WTC11 (cell line): ENCODE data around the gene FOXP1. TPM values are rescaled to one million over a fixed set of nuclear protein-coding genes. Genes with fewer than 3 reads are reported as not detected.

Experiments
- ATAC-seq: fragments of 200-7000 bp; cut with Tn5 transposase; 2 replicates; pipeline ENCODE4 v1.10.0; 2021; ENCODE audit warnings: mild to moderate bottlenecking, moderate library complexity
- CTCF ChIA-PET: fragments of 300-600 bp; sonication (Branson Sonifier 250); formaldehyde crosslinking; loops from one replicate; lab custom pipeline; 2021; ENCODE audit warnings: antibody characterized with exemption; lab: Charles Lee
- POLR2A ChIA-PET: fragments of 350-600 bp; sonication (Branson Sonifier 250); formaldehyde crosslinking; loops from one replicate; lab custom pipeline; 2021; ENCODE audit warnings: antibody characterized with exemption; lab: Charles Lee
- DNase-seq: peaks from one replicate; pipeline ENCODE4 v3.0.0; 2021; ENCODE audit warnings: low spot score
- H3K27ac Mint-ChIP-seq: 2 replicates; pipeline ENCODE4 v1.8.0; 2021; ENCODE audit warnings: mixed read lengths
- H3K27me3 Mint-ChIP-seq: 2 replicates; pipeline ENCODE4 v1.8.0; 2021; ENCODE audit warnings: low read depth, mild to moderate bottlenecking, moderate library complexity, mixed read lengths
- H3K36me3 Mint-ChIP-seq: 2 replicates; pipeline ENCODE4 v1.8.0; 2021; ENCODE audit warnings: mixed read lengths
- H3K4me1 Mint-ChIP-seq: 2 replicates; pipeline ENCODE4 v1.8.0; 2022; ENCODE audit warnings: mixed read lengths
- H3K4me3 Mint-ChIP-seq: 2 replicates; pipeline ENCODE4 v1.8.0; 2021; ENCODE audit warnings: mild to moderate bottlenecking, moderate library complexity, mixed read lengths
- H3K9me3 Mint-ChIP-seq: 2 replicates; pipeline ENCODE4 v1.8.0; 2021; ENCODE audit warnings: mixed read lengths
- ATF1 ChIP-seq: sonication (generic); formaldehyde crosslinking; IDR thresholded peaks from 2 replicates; pipeline ENCODE4 v1.8.1; 2023; ENCODE audit warnings: mild to moderate bottlenecking, moderate library complexity, missing genetic modification reagents
- ELF4 ChIP-seq: sonication (generic); formaldehyde crosslinking; IDR thresholded peaks from 2 replicates; pipeline ENCODE4 v1.8.1; 2022; ENCODE audit warnings: low read depth, mild to moderate bottlenecking, moderate library complexity, missing genetic modification reagents
- EMX1 ChIP-seq: fragments of 250-450 bp; sonication (Bioruptor Pico); IDR thresholded peaks from 2 replicates; pipeline ENCODE4 v1.8.0; 2021; ENCODE audit warnings: mild to moderate bottlenecking
- ESRRA ChIP-seq: sonication (generic); formaldehyde crosslinking; IDR thresholded peaks from 2 replicates; pipeline ENCODE4 v1.8.1; 2022; ENCODE audit warnings: mild to moderate bottlenecking, missing genetic modification reagents, borderline replicate concordance
- KAT7 ChIP-seq: sonication (generic); formaldehyde crosslinking; IDR thresholded peaks from 2 replicates; pipeline ENCODE4 v1.8.1; 2023; ENCODE audit warnings: missing genetic modification reagents, mild to moderate bottlenecking, borderline replicate concordance
- NFE2L1 ChIP-seq: sonication (generic); formaldehyde crosslinking; IDR thresholded peaks from 2 replicates; pipeline ENCODE4 v1.8.1; 2023; ENCODE audit warnings: missing genetic modification reagents
- NR1H2 ChIP-seq: sonication (generic); formaldehyde crosslinking; IDR thresholded peaks from 2 replicates; pipeline ENCODE4 v1.9.0; 2021; ENCODE audit warnings: mild to moderate bottlenecking, moderate library complexity, missing genetic modification reagents
- OVOL2 ChIP-seq: fragments of 250-450 bp; sonication (Bioruptor Pico); IDR thresholded peaks from 2 replicates; pipeline ENCODE4 v1.9.0; 2021; ENCODE audit warnings: mild to moderate bottlenecking, borderline replicate concordance
- PRRX2 ChIP-seq: fragments of 250-450 bp; sonication (Bioruptor Pico); IDR thresholded peaks from 2 replicates; pipeline ENCODE4 v1.8.0; 2021; ENCODE audit warnings: mild to moderate bottlenecking
- SP1 ChIP-seq: sonication (generic); formaldehyde crosslinking; conservative IDR thresholded peaks from 2 replicates; pipeline ENCODE4 v1.8.1; 2022; ENCODE audit warnings: missing genetic modification reagents
- TEAD4 ChIP-seq: sonication (generic); formaldehyde crosslinking; IDR thresholded peaks from 2 replicates; pipeline ENCODE4 v1.8.0; 2022; ENCODE audit warnings: mild to moderate bottlenecking, missing genetic modification reagents
- ZBTB21 ChIP-seq: sonication (generic); formaldehyde crosslinking; IDR thresholded peaks from 2 replicates; pipeline ENCODE4 v1.8.1; 2023; ENCODE audit warnings: mild to moderate bottlenecking, missing genetic modification reagents, borderline replicate concordance
- ZNF232 ChIP-seq: sonication (generic); formaldehyde crosslinking; IDR thresholded peaks from 2 replicates; pipeline ENCODE4 v1.8.0; 2022; ENCODE audit warnings: mild to moderate bottlenecking, missing genetic modification reagents
- ZNF423 ChIP-seq: fragments of 250-450 bp; sonication (Bioruptor Pico); IDR thresholded peaks from 2 replicates; pipeline ENCODE4 v2.1.2; 2022; ENCODE audit warnings: mild to moderate bottlenecking, moderate library complexity
- ZNF671 ChIP-seq: fragments of 250-450 bp; sonication (Bioruptor Pico); IDR thresholded peaks from 2 replicates; pipeline ENCODE4 v1.8.0; 2021; ENCODE audit warnings: mild to moderate bottlenecking
- total RNA-seq: library from RNA; stranded (reverse); gene quantifications from 3 replicates; pipeline ENCODE4 v1.2.3, GENCODE V29; 2021
- TF ChIP-seq, protein P1 (sequence below): sonication (generic); formaldehyde crosslinking; IDR thresholded peaks from 2 replicates; pipeline ENCODE4 v1.8.0; 2023; ENCODE audit warnings: missing genetic modification reagents, mild to moderate bottlenecking, borderline replicate concordance
- TF ChIP-seq, protein P2 (sequence below): sonication (generic); formaldehyde crosslinking; IDR thresholded peaks from 2 replicates; pipeline ENCODE4 v1.8.1; 2022; ENCODE audit warnings: missing genetic modification reagents, borderline replicate concordance
- TF ChIP-seq, protein P3 (sequence below): sonication (generic); formaldehyde crosslinking; IDR thresholded peaks from 2 replicates; pipeline ENCODE4 v1.8.0; 2023; ENCODE audit warnings: mild to moderate bottlenecking, missing genetic modification reagents
- TF ChIP-seq, protein P4 (sequence below): sonication (generic); formaldehyde crosslinking; IDR thresholded peaks from 2 replicates; pipeline ENCODE4 v1.8.1; 2022; ENCODE audit warnings: low read depth, missing genetic modification reagents, borderline replicate concordance
- TF ChIP-seq, protein P5 (sequence below): sonication (generic); formaldehyde crosslinking; IDR thresholded peaks from 2 replicates; pipeline ENCODE4 v1.8.1; 2023; ENCODE audit warnings: mild to moderate bottlenecking, missing genetic modification reagents

The FOXP1 gene
- total RNA-seq, 1 experiment from 2014 or later, result 25.8 TPM

DNA sequence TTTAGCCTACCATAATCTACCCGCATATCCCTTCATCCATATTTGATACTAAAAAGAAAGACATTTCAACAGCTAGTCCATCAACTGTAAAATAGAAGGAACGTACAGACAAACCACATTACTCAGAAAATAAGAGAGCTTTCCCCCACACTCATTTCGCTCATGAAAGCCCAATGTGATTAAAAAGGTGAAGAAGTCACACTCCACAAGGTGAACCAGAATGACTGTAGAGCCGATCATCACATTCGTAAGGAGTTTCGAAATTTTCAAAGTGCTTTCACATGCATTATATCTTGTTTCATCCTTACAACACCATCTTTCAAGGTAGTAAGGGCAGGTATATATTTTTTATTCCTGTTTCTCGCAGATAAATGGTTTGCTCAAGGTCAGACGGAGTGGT, 225.3 kb downstream of the FOXP1 start:
- TF ChIP-seq NR1H2 (CRISPR knock-in tag) (no peak), PRRX2 (CRISPR knock-in tag) (no peak), EMX1 (no peak), ATF1 (no peak)
- Mint-ChIP-seq H3K27me3 (no peaks in the 10 kb centered on the region), H3K27ac (no peak overlapping the region), H3K4me1 (no peaks in the 10 kb centered on the region), H3K4me3 (no peak overlapping the region), H3K36me3 (no peaks in the 10 kb centered on the region), H3K9me3 (no peaks in the 10 kb centered on the region)
- ChIA-PET POLR2A (no interaction called here), CTCF (no interaction called here)
- ATAC-seq (no peak), DNase-seq (no peak)

DNA sequence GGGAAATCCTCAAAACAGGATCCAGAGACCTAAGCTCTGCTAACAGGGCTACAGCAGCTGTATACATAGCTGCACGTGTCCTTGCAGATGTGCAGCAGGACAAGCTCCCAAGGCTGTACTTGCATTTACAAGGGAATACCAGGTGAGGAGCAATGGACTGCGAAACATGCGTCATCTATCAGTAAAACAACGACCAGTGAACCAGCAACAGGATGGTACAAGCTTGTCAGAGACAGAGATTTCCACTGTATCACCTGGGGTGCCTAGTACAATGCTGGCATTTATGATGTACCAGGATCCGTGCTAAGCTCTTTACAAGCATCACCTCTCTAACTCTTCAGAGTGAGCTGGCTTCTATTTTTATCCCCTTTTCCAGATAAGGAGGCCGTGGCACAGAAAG, 227.3 kb downstream of the FOXP1 start:
- CTCF ChIA-PET, result interaction anchor here (0.6 kb wide), 2 partner anchors 155 to 355 kb away, joined by 3 to 4 read pairs; no protein-coding TSS in a partner anchor
- POLR2A ChIA-PET, result no interaction called here
- Mint-ChIP-seq H3K27me3 (no peaks in the 10 kb centered on the region), H3K4me1 (no peaks in the 10 kb centered on the region), H3K36me3 (no peaks in the 10 kb centered on the region), H3K27ac (no peak overlapping the region), H3K9me3 (no peaks in the 10 kb centered on the region), H3K4me3 (no peak overlapping the region)
- TF ChIP-seq OVOL2 (CRISPR knock-in tag) (no peak), ZBTB21 (CRISPR knock-in tag) (no peak), TEAD4 (no peak), ZNF232 (CRISPR knock-in tag) (no peak), KAT7 (CRISPR knock-in tag) (no peak), ZNF423 (no peak), NR1H2 (CRISPR knock-in tag) (no peak), EMX1 (no peak), NFE2L1 (no peak), ESRRA (CRISPR knock-in tag) (no peak), ELF4 (CRISPR knock-in tag) (no peak), ZNF671 (CRISPR knock-in tag) (no peak), SP1 (CRISPR knock-in tag) (no peak)
- TF ChIP-seq, protein P1, sequence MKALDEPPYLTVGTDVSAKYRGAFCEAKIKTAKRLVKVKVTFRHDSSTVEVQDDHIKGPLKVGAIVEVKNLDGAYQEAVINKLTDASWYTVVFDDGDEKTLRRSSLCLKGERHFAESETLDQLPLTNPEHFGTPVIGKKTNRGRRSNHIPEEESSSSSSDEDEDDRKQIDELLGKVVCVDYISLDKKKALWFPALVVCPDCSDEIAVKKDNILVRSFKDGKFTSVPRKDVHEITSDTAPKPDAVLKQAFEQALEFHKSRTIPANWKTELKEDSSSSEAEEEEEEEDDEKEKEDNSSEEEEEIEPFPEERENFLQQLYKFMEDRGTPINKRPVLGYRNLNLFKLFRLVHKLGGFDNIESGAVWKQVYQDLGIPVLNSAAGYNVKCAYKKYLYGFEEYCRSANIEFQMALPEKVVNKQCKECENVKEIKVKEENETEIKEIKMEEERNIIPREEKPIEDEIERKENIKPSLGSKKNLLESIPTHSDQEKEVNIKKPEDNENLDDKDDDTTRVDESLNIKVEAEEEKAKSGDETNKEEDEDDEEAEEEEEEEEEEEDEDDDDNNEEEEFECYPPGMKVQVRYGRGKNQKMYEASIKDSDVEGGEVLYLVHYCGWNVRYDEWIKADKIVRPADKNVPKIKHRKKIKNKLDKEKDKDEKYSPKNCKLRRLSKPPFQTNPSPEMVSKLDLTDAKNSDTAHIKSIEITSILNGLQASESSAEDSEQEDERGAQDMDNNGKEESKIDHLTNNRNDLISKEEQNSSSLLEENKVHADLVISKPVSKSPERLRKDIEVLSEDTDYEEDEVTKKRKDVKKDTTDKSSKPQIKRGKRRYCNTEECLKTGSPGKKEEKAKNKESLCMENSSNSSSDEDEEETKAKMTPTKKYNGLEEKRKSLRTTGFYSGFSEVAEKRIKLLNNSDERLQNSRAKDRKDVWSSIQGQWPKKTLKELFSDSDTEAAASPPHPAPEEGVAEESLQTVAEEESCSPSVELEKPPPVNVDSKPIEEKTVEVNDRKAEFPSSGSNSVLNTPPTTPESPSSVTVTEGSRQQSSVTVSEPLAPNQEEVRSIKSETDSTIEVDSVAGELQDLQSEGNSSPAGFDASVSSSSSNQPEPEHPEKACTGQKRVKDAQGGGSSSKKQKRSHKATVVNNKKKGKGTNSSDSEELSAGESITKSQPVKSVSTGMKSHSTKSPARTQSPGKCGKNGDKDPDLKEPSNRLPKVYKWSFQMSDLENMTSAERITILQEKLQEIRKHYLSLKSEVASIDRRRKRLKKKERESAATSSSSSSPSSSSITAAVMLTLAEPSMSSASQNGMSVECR (CRISPR knock-in tag), result no peak
- TF ChIP-seq, protein P2, sequence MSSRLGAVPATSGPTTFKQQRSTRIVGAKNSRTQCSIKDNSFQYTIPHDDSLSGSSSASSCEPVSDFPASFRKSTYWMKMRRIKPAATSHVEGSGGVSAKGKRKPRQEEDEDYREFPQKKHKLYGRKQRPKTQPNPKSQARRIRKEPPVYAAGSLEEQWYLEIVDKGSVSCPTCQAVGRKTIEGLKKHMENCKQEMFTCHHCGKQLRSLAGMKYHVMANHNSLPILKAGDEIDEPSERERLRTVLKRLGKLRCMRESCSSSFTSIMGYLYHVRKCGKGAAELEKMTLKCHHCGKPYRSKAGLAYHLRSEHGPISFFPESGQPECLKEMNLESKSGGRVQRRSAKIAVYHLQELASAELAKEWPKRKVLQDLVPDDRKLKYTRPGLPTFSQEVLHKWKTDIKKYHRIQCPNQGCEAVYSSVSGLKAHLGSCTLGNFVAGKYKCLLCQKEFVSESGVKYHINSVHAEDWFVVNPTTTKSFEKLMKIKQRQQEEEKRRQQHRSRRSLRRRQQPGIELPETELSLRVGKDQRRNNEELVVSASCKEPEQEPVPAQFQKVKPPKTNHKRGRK, result no peak
- TF ChIP-seq, protein P3, sequence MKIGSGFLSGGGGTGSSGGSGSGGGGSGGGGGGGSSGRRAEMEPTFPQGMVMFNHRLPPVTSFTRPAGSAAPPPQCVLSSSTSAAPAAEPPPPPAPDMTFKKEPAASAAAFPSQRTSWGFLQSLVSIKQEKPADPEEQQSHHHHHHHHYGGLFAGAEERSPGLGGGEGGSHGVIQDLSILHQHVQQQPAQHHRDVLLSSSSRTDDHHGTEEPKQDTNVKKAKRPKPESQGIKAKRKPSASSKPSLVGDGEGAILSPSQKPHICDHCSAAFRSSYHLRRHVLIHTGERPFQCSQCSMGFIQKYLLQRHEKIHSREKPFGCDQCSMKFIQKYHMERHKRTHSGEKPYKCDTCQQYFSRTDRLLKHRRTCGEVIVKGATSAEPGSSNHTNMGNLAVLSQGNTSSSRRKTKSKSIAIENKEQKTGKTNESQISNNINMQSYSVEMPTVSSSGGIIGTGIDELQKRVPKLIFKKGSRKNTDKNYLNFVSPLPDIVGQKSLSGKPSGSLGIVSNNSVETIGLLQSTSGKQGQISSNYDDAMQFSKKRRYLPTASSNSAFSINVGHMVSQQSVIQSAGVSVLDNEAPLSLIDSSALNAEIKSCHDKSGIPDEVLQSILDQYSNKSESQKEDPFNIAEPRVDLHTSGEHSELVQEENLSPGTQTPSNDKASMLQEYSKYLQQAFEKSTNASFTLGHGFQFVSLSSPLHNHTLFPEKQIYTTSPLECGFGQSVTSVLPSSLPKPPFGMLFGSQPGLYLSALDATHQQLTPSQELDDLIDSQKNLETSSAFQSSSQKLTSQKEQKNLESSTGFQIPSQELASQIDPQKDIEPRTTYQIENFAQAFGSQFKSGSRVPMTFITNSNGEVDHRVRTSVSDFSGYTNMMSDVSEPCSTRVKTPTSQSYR, result no peak
- TF ChIP-seq, protein P4, sequence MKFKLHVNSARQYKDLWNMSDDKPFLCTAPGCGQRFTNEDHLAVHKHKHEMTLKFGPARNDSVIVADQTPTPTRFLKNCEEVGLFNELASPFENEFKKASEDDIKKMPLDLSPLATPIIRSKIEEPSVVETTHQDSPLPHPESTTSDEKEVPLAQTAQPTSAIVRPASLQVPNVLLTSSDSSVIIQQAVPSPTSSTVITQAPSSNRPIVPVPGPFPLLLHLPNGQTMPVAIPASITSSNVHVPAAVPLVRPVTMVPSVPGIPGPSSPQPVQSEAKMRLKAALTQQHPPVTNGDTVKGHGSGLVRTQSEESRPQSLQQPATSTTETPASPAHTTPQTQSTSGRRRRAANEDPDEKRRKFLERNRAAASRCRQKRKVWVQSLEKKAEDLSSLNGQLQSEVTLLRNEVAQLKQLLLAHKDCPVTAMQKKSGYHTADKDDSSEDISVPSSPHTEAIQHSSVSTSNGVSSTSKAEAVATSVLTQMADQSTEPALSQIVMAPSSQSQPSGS, result no peak
- TF ChIP-seq, protein P5, sequence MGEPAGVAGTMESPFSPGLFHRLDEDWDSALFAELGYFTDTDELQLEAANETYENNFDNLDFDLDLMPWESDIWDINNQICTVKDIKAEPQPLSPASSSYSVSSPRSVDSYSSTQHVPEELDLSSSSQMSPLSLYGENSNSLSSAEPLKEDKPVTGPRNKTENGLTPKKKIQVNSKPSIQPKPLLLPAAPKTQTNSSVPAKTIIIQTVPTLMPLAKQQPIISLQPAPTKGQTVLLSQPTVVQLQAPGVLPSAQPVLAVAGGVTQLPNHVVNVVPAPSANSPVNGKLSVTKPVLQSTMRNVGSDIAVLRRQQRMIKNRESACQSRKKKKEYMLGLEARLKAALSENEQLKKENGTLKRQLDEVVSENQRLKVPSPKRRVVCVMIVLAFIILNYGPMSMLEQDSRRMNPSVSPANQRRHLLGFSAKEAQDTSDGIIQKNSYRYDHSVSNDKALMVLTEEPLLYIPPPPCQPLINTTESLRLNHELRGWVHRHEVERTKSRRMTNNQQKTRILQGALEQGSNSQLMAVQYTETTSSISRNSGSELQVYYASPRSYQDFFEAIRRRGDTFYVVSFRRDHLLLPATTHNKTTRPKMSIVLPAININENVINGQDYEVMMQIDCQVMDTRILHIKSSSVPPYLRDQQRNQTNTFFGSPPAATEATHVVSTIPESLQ (CRISPR knock-in tag), result no peak
- DNase-seq (no peak), ATAC-seq (no peak)
